Kidney capillary endothelial cell (primary cell): ENCODE results near the gene IRAK3.
"Not testable (repeated sequence)": the region's sequence is repeated elsewhere in the genome, so short reads cannot be mapped to it uniquely, and the experiment has no call there.

Source experiments
- DNase-seq: peaks from one replicate; pipeline ENCODE4 v3.0.0-alpha.2; 2018; ENCODE audit warnings: low spot score

IRAK3 gene

DNA sequence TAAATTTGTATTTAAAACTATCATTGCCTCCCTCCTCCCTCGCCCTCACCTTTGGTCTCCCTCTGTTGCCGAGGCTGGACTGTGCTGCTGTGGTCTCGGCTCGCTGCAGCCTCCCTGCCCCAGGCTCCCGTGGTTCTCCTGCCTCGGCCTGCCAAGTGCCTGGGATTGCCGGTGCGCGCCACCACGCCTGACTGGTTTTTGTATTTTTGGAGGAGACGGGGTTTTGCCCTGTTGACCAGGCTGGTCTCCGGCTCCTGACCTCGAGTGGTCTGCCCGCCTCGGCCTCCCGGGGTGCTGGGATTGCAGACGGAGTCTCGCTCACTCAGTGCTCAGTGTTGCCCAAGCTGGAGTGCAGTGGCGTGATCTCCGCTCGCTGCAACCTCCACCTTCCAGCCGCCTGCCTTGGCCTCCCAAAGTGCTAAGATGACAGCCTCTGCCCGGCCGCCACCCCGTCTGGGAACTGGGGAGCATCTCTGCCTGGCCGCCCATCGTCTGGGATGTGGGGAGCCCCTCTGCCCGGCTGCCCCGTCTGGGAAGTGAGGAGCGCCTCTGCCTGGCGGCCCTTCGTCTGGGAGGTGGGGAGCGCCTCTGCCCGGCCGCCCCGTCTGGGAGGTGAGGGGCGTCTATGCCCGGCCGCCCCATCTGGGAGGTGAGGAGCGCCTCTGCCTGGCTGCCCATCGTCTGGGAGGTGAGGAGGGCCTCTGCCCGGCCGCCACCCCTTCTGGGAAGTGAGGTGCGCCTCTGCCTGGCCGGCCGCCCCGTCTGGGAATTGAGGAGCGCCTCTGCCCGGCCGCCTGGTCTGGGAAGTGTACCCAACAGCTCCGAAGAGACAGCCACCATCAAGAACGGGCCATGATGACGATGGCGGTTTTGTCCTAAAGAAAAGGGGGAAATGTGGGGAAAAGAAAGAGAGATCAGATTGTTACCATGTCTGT is 14.4 kb upstream of the IRAK3 start:
- DNase-seq = not testable (repeated sequence)

DNA sequence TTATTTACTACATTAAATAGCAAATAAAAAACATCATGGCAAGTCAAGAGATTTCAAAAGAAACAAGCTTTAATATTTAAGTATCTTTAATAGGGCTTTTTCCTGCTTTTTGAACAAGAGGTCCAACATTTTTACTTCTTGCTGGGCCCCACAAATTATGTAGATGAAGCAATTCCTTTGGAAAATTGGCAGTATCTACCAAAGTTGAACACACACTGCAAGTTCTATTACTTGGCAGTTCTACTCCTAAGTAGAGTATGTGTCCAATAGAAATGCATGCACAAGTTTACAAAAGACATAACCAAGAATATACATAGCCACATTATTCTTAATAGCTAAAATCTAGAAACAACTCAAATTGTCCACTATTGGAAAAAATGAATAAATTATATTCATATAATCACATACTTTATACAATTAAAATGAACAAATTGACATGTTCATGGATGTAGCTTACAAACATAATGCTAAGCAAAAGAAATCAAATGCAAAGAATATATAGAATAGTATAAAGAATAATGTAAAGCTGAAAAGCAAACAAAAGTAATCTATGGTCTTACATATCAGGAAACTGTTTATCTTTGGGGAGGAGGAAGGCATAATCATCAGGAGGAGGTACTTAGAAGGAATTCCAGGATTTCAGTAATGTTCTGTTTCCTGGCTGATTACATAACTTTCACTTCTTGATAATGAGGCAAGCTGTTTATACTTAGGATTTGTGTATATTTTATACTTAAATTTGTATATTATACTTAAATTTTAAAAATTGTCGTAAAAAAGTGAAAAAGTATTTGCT is 12.7 kb upstream of the IRAK3 start:
- DNase-seq = no peak

DNA sequence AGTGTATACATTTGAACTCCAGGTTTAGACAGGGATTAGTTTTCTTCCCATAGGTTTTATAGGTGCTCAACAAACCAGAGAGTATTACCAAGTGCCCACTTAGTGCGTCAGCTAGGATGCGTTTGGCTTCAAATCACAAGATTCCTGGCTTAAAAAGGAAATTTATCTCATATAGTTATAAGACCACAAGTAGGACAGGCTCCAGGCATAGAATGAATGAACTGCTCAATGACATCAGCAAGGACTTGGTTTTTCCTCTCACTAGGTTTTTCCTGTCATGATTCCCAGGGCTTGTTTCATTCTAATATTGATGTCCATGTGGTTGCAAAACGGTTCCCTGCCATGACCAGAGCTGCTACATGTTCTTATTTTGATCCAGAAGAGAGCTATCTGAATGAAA is 6.1 kb upstream of the IRAK3 start:
- no peak for DNase-seq

DNA sequence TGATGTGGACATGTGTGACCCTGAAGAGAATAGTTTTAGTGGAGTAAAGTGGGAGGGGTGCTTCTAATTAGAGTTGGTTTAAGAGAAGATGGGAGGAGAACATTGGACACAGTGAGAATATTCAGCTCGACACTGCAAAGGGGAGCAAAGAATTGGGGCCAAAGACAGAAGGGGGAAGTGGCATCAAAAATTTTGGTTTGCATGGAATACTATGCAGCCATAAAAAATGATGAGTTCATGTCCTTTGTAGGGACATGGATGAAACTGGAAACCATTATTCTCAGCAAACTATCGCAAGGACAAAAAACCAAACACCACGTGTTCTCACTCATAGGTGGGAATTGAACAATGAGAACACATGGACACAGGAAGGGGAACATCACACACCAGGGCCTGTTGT is 4.2 kb upstream of the IRAK3 start:
- not testable (repeated sequence) for DNase-seq

DNA sequence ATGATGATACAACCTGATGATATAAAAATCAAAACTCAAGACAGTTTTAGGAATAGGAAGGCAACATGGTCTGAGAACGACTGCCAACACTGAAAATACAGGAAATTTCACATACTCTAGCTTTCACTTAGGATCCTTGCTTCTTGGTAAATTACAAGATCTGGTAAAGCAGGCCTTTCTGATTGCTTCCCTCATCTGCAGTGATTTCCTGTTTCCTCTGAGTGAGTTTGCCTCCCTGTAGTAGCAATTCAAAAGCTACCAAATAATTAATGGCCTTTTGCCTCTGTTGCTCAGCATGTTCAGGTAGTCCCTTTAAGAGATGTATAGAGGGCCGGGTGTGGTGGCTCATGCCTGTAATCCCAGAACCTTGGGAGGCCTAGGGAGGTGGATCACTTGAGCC is 2.0 kb upstream of the IRAK3 start:
- no peak for DNase-seq

DNA sequence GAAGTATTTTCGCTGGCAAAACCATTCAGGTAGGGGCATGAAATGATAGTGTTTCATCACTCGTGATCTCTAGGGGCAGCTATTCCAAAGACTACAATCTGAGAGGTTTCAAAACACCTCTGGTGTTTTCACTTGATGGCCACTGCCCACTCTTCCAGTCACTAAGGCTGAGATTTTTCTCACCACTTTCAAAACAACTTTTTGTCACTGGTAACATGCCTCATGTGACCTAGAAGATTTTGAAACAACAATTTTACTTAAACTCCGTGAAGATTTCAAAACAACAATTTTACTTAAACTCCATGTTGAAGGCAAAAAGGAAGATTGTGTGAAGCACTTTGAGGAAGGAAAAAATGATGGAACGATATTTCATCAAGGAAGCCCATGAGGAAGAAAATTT is 1.2 kb upstream of the IRAK3 start:
- DNase-seq = no peak

DNA sequence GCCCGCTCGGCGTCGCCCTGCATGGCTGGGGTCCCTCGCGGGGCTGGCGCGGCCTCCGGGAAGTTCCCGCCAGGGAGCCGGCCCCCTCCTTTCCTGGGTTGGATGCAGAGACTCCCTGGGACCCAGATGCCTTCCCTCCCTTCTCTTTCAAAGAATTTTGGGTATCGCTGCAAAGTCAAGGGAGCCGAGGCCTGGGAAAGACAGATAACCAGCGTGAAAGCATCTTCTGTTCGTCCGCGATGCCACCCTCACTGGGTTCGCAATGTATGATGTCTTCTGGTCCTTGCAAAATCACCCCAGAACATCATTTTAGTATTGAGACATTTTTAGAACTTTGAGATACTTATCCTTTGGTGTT is 451 bp downstream of the IRAK3 start:
- DNase-seq = no peak

DNA sequence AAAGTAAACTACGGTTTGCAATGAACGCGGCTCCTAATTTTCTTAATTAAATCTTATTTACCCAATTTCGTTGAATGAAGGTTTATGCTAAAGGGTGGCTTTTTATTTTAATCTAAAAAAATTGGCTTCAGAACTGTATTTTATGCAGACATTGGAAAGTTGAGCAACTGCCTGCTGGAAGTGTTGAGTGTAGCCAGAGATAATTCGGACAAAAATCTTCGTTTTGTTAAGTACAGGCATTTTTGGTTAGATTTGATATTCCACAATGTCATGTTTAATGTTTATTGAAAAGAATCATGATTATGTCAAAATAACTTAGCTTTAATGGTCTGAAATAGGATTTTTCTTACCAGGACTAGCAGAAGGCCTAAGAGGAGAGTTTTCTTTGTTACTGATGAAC is 875 bp downstream of the IRAK3 start:
- DNase-seq = no peak

DNA sequence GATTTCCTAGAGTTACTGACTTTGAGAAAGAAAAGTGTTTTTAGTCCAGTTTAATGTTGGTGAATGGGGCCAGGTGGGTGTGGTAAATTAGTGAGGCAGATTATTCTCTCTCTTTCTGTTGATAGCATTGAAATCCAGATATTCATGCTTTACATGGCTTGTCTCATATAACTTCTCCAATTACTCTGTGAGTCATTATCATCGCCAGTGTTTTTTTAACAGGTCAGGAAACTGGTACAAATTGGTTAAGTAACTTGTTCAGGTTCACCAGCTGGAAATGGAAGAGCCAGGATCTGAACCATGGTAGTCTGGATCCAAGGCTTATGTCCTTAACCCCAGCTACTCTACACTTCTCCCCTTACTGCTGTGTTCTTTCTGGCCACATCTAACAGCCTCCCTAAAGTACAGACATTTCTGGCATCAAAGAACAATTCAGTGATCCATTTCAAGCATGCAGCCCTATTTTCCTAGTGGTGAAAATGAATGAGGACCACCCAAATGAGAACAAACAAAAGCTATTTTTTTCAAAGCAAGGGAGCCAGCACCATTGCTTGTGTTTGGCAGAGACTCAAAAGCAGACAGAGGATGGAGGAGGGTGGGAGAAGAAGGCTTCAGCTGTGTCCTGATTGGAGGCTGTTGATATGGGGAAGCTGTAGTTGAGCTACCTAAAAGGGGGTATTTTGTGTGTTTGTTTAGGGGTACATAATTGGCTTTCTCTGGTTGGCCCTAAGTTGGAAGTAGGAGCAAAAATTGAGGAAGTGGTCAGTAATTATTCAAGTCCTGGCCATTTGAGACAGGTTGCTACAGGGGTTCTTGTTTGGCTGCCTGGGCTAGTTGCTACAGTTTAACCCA is 1.7 kb downstream of the IRAK3 start:
- no peak for DNase-seq

DNA sequence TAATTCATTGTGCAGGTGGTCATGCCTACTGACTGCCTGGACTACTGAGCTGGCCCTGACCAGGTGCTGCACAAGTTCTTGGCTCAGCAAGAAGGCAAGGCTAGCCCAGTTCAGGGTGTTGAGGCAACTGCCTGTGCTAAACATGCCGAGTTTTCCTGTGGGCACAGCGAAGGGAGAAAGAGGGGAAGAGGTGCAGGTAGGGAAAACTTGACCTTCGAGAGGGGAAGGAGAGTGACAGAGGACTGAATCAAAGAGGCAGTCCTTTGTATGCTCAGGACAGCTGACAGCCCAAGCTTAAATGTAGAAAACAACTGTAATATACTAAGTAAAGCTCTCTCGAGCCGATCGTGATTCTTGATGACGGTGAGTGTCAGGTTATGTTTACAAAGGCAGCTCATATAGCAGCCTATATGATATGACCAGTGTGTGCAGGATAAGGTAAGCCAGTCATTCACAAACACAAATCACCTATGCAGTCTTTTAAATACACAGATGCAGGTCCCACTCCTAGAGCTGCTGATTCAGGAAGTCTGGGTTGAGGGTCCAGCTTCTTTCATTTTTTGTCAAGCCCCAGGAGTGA is 2.6 kb downstream of the IRAK3 start:
- no peak for DNase-seq

DNA sequence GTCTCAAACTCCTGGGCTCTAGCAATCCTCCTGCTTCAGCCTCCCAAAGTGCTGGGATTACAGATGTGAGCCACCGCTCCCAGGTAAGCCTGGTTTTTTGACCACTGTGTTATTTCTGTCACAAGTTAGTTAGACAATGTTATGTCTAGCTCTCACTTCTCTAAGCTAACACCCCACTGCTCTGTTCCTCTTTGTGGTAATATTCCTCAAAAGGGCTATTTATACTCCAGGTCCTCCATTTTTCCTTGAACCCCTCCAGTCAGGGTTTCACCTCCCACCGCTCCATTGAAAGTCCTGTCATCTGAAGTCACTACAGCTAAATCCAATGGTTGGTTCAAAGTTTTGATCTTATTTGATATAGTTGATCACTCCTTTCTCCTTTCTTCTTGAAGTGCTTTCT is 5.1 kb downstream of the IRAK3 start:
- DNase-seq = no peak

DNA sequence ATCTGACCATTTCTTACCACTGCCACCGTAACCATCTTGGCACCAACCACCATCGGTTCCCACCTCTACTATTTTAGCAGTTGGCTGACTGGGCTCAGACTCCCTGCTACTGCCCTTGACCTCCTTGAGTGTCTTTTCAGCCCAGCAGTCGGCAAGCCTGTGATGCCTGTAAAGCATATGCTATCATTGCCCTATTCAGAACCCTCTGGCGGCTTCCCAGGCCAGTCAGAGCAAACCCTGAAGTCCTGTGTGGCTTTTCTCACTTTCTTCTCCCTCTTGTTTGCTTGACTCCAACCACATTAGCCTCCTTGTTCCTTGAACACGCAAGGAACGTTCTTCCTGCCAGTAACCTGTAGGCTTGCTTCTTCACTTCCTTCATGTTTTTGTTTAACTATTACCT is 6.2 kb downstream of the IRAK3 start:
- DNase-seq = no peak

DNA sequence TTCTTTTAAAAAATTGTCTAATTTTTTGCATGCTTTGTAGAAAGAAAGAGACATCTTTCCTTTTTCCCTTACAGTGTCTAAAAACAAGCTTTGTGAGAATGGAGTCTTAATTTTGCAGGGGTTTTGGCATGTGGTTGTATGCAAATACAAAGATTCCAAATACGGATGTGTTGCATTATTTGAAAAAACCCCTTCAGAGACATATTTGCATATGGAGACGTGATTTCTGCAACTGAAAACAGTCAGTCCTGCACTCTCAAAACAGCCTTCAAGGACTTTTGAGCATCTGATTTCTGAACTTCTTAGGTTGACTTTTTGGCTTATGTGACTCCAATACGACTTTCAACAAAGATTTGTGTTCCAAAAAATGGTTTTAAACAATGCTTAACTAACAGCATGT is 7.8 kb downstream of the IRAK3 start:
- DNase-seq = no peak

DNA sequence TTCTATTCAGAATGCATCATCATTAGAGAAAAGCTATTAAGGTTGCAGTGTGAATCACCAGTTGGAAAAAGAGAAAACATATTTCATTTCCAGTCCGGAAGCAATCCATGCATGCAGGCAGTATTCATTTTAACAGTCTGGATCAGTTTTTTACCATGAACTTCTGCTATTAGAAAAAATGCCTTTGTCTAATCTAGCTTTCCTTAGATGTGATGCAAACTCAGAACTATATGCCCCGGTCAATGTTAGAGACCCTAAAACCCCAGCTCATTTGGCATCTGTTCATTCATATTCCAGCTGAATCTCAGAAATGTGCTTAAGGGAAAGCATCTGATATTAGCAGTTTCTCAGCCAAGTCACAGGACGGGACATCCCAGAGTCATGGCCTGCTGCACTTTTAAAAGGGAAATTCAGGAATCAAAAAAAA is 8.5 kb downstream of the IRAK3 start:
- no peak for DNase-seq

DNA sequence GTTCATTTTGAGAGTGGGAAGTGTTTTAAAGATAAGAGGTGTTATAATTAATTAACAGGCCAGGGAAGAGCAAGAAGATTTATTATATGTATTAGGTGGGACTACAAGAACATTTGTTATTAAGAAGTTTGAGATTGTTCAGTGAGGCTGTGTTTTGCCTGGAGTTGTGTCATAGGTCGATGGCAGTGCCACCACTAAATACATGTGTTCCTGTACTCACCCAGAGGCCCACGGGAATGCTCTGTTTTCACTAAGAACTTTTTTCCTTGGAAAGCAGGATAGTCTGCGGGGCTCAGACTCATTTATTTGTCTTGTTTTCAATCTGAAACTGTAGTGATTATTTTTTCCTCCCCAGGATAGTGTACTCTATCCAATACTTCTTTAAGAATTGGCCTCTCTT is 10.1 kb downstream of the IRAK3 start:
- no peak for DNase-seq

DNA sequence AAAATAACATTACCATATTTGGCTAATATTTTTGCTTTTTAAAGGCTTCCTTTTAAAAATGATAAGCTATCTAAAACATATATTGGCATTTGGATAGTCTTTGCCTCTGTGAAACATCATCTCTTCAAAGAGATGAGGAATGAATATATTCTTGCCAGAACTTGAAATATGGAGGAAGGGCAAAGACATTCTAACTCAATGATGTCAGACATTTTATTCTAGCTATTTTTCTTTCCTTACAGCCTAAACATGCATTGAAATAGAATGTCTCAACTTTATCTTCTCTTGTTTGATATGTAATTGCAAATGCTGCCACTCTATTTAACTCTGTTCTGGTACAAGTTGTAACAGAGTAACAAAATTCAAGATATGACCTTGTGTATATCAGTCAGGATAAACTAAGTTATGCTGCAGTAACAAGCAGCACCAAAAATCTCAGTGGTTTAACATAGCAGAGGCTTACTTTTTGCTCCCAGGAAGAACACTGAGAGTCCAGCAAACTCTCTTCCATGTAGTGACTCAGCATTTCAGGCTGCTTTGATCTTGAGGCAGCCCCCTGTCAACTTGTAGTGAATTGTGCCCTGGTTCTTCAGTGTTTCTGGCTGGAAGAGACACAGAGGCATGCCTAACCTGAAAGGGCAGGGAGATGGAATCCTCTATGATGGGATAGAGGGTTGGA is 11.0 kb downstream of the IRAK3 start:
- no peak for DNase-seq

DNA sequence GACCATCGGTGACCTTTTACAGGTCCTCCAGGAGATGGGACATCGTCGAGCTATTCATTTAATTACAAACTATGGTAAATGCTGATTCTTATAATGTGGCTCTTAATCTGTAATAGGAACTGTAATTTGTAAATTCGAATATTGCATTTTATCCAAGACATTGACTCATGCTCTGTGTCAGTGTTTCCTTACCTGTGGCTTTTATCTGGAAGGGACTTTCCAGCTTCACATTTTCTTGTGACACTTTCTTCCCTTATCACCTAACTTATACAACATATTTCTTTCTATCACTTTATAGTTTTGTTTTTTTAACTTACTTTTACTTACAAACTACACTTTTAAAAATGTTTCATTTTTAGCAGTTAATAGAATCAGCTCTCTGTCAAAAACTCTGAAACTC is 14.8 kb downstream of the IRAK3 start:
- DNase-seq = no peak

DNA sequence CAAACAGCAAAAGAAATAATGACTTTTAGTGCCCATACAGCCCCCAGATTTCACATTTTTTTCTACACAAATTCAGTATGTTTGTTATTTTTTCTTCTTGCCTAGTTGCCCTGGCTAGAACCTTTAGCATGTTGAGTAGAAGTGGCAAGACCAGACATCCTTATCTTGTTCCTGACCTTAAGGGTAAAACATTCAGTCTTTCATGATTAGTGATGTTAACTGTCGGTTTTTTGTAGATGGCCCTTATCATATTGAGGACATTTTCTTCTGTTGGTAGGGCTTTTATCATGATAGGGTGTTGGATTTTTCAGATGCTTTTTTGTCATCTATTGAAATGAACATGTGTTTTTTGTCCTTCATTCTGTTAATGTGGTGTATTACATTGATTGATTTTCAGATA is 17.1 kb downstream of the IRAK3 start:
- DNase-seq = no peak

DNA sequence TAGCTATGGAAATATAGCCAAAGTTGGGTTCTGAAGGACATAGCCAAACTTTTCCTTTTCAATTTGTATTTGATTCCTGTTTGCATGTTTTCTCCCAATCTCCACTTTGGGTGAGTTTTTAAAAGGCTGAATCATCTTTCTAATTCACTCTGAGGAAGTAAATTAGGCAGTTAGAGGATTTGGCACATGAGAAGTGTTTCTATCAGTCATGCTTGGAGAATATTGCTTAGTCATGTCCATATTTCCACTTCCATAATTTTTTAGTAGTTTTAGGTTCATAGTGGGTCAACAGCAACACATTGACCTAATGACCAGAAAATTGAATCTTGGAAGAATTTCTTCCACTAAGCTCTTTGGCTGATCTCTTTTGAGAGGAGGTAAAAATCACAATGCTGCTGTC is 21.8 kb downstream of the IRAK3 start:
- no peak for DNase-seq

DNA sequence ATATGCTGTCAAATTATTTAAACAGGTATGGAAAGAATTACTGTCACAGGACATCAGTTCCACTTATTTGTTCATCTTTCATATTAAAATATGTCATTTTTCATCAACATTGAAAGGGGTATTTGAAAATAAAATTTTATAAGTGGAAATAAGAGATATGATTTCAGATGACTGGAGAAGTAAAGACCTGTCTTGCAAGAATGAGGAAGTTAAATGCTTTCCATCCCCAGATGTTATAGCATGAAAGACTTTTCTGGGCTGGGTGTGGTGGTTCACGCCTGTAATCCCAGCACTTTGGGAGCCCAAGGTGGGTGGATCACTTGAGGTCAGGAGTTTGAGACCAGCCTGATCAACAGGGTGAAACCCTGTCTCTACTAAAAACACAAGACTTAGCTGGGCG is 22.6 kb downstream of the IRAK3 start:
- DNase-seq = not testable (repeated sequence)

DNA sequence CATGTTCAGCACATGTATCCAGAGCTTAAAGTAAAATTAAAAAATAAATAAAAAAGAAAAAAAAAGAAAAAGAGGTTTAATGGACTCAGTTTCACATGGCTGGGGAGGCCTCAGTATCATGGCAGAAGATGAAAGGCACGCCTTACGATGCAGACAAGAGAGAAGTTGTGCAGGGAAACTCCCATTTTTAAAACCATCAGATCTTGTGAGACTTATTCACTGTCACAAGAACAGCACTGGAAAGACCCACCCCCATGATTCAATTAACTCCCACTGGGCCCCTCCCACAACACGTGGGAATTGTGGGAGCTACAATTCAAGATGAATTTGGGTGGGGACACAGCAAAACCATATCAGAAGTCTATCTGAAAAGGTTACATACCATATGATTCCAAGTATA is 24.0 kb downstream of the IRAK3 start:
- DNase-seq = not testable (repeated sequence)
